Measurements from ENCODE around the gene JAML. TPM values are rescaled to one million over a fixed set of nuclear protein-coding genes. Genes with fewer than 3 reads are reported as not detected.

Gene JAML
- total and polyA plus RNA-seq, 2 experiments from 2014 or later = 0.56 to 1.0 TPM

DNA sequence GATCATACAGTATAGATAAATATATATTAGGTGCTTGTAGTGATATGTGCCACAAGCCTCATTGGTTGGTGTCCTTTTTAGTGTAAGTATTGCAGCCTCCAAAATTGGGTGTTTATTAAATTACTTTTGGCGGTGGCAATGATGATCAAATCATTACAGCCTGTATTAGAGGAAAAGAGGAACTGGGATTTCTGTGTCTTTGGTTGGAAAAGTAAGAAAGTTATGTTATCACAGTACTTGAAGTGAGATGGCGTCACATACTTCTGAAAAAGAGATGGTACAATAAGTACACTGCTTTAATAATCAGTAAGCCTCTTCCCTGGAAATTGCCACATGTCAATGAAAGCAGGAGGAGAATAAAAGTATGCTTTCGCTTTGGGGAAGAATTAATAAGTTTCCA lies 27.9 kb upstream of the JAML start (continued):
- TF ChIP-seq, protein P1, sequence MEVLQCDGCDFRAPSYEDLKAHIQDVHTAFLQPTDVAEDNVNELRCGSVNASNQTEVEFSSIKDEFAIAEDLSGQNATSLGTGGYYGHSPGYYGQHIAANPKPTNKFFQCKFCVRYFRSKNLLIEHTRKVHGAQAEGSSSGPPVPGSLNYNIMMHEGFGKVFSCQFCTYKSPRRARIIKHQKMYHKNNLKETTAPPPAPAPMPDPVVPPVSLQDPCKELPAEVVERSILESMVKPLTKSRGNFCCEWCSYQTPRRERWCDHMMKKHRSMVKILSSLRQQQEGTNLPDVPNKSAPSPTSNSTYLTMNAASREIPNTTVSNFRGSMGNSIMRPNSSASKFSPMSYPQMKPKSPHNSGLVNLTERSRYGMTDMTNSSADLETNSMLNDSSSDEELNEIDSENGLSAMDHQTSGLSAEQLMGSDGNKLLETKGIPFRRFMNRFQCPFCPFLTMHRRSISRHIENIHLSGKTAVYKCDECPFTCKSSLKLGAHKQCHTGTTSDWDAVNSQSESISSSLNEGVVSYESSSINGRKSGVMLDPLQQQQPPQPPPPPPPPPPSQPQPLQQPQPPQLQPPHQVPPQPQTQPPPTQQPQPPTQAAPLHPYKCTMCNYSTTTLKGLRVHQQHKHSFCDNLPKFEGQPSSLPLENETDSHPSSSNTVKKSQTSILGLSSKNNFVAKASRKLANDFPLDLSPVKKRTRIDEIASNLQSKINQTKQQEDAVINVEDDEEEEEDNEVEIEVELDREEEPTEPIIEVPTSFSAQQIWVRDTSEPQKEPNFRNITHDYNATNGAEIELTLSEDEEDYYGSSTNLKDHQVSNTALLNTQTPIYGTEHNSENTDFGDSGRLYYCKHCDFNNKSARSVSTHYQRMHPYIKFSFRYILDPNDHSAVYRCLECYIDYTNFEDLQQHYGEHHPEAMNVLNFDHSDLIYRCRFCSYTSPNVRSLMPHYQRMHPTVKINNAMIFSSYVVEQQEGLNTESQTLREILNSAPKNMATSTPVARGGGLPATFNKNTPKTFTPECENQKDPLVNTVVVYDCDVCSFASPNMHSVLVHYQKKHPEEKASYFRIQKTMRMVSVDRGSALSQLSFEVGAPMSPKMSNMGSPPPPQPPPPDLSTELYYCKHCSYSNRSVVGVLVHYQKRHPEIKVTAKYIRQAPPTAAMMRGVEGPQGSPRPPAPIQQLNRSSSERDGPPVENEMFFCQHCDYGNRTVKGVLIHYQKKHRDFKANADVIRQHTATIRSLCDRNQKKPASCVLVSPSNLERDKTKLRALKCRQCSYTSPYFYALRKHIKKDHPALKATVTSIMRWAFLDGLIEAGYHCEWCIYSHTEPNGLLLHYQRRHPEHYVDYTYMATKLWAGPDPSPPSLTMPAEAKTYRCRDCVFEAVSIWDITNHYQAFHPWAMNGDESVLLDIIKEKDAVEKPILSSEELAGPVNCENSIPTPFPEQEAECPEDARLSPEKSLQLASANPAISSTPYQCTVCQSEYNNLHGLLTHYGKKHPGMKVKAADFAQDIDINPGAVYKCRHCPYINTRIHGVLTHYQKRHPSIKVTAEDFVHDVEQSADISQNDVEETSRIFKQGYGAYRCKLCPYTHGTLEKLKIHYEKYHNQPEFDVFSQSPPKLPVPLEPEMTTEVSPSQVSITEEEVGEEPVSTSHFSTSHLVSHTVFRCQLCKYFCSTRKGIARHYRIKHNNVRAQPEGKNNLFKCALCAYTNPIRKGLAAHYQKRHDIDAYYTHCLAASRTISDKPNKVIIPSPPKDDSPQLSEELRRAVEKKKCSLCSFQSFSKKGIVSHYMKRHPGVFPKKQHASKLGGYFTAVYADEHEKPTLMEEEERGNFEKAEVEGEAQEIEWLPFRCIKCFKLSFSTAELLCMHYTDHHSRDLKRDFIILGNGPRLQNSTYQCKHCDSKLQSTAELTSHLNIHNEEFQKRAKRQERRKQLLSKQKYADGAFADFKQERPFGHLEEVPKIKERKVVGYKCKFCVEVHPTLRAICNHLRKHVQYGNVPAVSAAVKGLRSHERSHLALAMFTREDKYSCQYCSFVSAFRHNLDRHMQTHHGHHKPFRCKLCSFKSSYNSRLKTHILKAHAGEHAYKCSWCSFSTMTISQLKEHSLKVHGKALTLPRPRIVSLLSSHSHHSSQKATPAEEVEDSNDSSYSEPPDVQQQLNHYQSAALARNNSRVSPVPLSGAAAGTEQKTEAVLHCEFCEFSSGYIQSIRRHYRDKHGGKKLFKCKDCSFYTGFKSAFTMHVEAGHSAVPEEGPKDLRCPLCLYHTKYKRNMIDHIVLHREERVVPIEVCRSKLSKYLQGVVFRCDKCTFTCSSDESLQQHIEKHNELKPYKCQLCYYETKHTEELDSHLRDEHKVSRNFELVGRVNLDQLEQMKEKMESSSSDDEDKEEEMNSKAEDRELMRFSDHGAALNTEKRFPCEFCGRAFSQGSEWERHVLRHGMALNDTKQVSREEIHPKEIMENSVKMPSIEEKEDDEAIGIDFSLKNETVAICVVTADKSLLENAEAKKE (CRISPR knock-in tag; IDR thresholded peaks at IDR 0.05) = no peak

DNA sequence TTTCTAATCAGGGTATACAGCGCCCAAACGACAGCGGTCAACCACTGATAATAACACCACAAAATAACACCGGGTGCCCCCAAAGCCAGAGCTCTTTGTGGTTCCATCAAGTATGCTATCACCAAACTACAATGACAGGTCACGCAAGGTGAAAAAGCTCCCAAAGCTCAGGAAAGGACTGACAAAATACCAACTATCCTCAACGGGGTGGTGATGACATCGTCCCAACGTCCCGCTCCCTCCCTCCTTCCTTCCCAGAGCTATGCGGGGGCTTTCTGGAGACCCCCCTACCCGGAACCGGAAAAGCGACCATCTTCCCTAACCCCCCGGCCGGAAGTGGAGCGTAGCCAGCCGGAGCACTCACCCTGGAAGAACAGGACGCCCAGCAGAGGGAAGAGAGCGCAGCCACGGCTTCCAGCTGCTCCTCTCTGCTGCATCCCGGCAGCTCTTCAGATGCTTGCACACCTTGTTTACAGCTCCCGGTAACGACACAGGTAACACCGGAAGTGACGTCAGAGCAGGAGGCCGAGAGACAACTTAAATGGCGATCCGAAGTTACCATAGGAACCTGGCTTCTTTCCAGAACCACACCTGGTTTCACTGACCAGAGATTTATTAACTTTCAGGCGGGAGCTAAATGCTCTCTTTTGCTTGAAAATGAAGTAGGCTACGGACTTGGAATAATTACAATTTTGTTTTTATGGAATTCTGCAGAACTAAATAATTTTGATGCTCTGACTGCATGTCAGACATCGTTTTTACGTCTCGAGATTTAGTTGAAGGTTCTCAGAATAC lies 27.2 kb upstream of the JAML start, which contains the start of gene MPZL3:
TSS of gene MPZL3 (minus strand) at position 508 of the 795 bp plus-strand sequence. CDS start at position 437, 71 bp downstream.
- Histone ChIP-seq H3K79me2 (replicated peaks; ENCODE audit: insufficient read depth) (no peaks in the 10 kb centered on the region), H3K27ac (ENCODE audit: low read depth) (peak within 1 kb of the TSS; percentile 98), H3K9me2 (ENCODE audit: insufficient read depth) (no peaks in the 10 kb centered on the region), H3K4me1 (ENCODE audit: insufficient read depth) (peaks cover 4% of the 10 kb centered on the region; the same call in 1 of the 2 replicates), H3K4me2 (peak within 1 kb of the TSS; percentile 69), H2AFZ (peak within 1 kb of the TSS; percentile 93), H3K4me3 (peak within 1 kb of the TSS; percentile 79), H3K36me3 (ENCODE audit: insufficient read depth) (no peaks in the 10 kb centered on the region), H3K27me3 (ENCODE audit: insufficient read depth) (peaks cover 11% of the 10 kb centered on the region; the same call in 1 of the 2 replicates), H3F3A (replicated peaks; ENCODE audit: low read depth) (no peaks in the 10 kb centered on the region), H4K20me1 (replicated peaks; ENCODE audit: insufficient read depth) (no peaks in the 10 kb centered on the region)
- ATAC-seq = peak; percentile 98
- DNase-seq (ENCODE audit: low spot score) = peak; percentile 98
- no peaks in the 10 kb centered on the region; the same call in 2 of the 3 replicates for H3K9me3 Mint-ChIP-seq
- H3K27me3 Mint-ChIP-seq (ENCODE audit: insufficient read depth, low read depth, poor library complexity) = peaks cover 2% of the 10 kb centered on the region
- peak within 1 kb of the TSS; percentile 100 for H3K27ac Mint-ChIP-seq
- no peaks in the 10 kb centered on the region for H3K36me3 Mint-ChIP-seq (ENCODE audit: low read depth)
- H3K4me1 Mint-ChIP-seq = peaks cover 5% of the 10 kb centered on the region; the same call in 2 of the 3 replicates
- H3K4me3 Mint-ChIP-seq = peak within 1 kb of the TSS; percentile 95
- TF ChIP-seq ZNF331 (CRISPR knock-in tag; IDR thresholded peaks at IDR 0.05; ENCODE audit: low read depth) (no peak), NANOG (IDR thresholded peaks at IDR 0.05; ENCODE audit: borderline replicate concordance) (no peak), POLR2AphosphoS5 (IDR thresholded peaks at IDR 0.05; ENCODE audit: low read depth) (peak; percentile 75), ZNF114 (CRISPR knock-in tag; IDR thresholded peaks at IDR 0.05) (peak; percentile 33; the same call in 1 of the 2 replicates), EZH2phosphoT487 (IDR thresholded peaks at IDR 0.05; ENCODE audit: unreplicated experiment) (no peak)
- TF ChIP-seq, protein P1 (CRISPR knock-in tag; IDR thresholded peaks at IDR 0.05) = no peak
- TF ChIP-seq, protein P2, sequence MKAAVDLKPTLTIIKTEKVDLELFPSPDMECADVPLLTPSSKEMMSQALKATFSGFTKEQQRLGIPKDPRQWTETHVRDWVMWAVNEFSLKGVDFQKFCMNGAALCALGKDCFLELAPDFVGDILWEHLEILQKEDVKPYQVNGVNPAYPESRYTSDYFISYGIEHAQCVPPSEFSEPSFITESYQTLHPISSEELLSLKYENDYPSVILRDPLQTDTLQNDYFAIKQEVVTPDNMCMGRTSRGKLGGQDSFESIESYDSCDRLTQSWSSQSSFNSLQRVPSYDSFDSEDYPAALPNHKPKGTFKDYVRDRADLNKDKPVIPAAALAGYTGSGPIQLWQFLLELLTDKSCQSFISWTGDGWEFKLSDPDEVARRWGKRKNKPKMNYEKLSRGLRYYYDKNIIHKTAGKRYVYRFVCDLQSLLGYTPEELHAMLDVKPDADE (IDR thresholded peaks at IDR 0.05) = peak; percentile 70
